HG02588 (cell line): Measurements from ENCODE around the gene CCDC197.

Source experiments
- ATAC-seq: cut with Tn5 transposase; IDR thresholded peaks from one replicate; pipeline ENCODE4 v1.9.1; 2021; ENCODE audit warnings: mild to moderate bottlenecking, moderate library complexity; ENCODE audit not compliant: unreplicated experiment

CCDC197 gene

DNA sequence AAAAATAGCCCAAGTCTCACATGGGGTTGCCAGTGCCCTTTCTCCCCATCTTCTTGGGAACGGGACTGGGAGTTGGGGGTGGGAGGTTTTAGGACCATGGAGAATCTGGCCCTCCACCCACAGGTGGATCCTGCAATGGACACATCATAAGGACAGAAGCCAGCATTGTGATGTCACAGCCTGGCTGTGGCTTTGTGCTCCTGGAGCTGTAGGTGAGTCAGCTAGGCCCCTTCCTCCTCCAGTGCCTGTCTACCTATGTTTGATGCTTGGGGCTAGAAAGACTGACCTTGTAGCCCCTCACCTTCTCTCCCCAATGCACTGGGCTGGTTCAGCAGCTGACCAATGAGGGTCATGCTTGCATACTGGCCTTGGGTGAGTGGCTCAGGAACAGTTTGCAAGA lies at the start of gene CCDC197:
CCDC197 (plus strand) TSS at position 220 of the 400 bp plus-strand sequence. CDS start 831 bp downstream, outside the sequence.
- no peak for ATAC-seq

DNA sequence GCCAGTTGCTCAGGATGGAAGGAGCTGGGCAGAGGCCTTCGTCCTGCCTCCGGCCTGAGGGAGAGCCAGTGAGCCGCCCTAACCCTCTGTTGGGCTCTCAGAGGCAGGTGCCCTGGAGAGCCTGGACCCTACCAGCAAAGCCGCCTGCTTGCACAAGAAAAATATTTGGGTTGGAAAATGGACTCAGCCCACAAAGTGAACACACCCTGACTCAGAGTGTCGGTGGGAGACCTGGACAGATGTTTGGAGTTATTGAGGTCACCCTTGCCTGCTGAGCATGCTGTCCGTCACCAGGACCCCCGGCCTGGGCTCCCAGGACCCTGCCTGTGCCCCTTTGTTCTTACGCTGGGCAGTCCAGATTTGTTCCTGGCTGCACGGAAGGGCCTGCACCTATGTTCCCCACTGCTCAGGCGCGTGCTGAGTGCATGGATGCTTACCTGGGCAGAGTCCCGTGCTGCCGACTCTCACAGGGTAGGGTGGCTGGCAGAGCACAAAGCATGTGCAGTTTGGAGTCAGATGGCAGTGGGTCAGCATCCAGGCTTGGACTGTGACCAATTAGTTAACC lies 47.5 kb upstream of the CCDC197 start:
- no peak for ATAC-seq

DNA sequence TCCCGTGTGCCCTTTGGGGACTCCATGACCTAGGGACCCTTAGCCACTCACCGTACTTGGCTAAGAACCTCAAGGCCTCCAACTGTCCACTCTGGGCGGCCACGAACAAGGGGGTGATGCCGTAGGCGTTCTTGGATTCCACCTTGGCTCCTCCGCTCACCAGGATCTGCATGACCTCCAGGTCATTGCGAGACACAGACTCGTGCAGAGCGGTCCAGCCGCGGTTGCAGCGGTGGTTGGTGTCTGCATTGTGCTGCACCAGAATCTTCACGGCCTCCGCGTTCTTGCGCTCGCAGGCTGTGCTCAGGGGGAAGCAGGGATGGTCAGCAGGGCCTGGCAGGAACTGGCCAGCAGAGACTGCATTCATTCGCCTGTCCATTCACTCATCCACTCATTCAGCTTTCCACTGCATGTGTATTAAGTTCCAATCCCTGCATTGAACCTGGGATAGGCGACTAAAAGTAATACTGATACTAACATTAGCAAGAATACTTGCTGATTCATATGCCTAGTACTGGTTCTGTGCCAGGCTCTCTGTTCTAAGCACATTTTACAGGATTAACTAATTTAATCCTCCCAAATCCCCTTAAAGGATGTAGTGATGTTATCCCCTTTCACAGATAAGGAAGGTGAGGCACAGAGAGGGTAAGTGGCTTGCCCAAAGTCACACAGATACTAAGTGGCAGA lies 46.0 kb upstream of the CCDC197 start:
- no peak for ATAC-seq

DNA sequence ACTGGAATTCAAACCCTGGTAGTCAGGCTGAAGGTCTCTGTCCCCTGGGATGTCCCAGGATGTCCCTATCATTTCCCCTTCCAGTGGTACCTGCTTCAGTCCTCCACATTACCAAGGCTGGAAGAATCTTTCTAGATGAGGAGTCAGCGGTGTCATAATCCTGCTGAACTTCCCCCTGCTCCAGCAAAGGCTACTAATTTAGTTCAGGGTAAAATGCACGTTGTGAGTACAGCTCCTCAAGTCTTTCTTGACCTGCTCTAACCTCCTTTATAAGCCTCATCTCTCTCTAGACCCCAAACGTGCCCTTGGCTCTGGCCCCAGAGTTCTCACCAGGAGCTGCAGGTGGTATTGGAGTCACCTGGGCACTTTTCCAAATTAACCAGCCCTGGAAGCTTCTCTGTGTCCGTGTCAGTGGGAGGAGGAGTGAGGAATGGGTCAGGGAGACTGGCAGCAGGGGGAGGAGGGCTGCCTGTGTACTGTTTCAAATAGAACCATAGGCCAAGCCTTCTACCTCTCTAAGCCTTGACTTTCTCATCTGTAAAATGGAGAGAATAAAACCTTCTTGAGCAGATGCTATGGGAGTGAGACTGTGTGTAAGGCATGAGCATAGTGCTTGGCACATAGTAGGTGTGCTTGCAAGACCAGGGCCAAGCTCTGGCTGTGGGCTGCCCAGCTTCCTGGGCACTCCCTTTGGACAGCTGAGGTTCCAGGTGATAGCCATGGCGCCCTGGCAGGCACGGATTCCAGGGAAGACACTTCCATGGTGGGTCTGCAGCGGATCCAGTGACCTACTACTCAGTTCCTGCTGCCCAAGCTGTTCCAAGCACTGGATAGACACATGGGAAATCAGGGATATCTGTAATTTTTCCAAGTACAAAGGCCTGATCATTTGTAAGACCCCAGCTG lies 45.2 kb upstream of the CCDC197 start:
- no peak for ATAC-seq

DNA sequence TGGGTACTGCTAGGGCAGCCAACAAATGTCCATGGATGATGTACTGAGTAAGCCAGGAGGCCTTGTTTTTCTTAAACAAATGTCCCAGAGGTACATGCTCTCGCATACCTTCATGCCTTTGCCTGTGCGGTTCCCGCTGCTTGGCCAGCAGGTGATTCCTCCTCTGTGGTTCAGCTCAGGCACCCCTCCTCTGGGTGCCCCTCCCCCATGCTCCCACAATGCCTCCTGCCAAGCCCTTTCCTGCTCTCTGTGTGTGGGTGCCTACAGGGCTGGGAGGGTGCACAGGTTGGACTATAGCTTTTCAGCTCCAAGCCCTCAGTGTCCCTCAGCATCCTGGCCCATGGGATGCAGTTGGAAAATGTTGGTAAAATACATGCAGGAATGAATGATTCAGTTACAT lies 44.3 kb upstream of the CCDC197 start:
- ATAC-seq, result no peak

DNA sequence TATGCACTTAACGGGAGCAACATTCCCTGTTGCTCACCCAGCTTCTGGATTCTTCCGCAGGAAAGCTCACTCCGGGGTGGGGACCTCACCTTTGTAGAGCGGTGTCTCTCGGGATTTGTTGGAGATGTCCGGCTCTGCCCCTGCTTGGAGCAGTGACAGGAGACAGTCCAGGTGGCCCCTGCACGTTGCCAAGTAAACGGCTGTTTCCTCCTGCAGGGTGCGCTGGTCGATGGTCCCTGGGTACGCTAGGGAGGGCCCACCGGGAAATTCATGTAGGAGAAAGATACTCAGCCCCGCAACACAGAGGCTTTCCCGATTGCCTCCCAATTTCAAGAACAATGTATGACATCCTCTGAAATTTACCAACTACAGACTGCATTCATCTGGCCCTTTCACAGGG lies 43.8 kb upstream of the CCDC197 start:
- ATAC-seq, result no peak

DNA sequence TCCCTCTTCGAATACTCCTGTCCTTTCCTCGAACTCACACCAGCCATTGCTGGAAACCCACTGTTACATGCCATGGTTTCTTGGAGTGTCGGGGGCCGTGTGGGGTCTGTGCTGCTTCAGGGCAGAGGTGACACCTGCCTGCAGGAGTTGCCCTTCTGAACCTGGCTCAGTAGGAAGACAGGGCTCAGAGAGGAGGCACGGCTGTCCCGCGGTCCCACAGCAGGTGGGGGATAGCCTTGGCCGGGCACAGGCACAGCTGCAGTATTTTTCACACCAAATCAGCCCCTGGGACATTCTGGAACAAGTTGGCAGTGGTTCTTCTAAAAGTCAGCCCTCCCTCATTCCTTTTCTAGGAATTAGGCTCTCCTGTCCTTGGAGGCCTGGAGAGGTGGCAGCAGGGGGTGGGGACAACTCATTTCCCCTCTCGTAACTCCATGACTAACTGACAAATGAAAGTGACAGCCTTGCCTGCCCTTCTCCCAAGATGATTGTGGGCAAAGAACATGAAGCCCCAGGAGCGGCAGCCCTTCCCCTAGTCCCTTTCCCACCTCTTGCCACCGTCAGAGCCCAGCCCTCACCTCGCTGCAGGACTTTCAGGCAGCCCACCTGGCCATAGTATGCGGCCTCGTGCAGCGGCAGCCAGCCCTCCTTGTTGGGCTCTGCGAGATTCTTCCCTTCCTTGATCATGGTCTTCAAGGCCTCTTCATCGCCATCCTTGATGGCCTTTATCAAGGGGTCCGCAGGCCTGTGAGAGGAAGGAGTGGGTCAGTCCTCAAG lies 43.2 kb upstream of the CCDC197 start:
- no peak for ATAC-seq

DNA sequence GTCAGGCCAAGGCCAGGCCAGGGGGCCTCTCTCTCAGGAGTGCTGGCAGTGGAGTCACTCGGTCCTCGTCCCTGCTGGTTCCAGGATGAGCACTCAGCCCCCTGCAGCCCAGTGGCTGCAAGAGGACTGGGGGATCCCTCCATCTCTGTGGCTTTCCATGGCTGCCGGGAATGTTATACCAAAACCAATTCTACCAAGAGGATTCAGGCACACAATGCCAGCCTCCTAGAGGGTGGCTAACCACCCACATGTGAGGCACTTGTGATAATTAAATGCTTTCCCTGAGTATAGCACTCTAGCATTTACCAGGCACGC lies 42.6 kb upstream of the CCDC197 start:
- no peak for ATAC-seq

DNA sequence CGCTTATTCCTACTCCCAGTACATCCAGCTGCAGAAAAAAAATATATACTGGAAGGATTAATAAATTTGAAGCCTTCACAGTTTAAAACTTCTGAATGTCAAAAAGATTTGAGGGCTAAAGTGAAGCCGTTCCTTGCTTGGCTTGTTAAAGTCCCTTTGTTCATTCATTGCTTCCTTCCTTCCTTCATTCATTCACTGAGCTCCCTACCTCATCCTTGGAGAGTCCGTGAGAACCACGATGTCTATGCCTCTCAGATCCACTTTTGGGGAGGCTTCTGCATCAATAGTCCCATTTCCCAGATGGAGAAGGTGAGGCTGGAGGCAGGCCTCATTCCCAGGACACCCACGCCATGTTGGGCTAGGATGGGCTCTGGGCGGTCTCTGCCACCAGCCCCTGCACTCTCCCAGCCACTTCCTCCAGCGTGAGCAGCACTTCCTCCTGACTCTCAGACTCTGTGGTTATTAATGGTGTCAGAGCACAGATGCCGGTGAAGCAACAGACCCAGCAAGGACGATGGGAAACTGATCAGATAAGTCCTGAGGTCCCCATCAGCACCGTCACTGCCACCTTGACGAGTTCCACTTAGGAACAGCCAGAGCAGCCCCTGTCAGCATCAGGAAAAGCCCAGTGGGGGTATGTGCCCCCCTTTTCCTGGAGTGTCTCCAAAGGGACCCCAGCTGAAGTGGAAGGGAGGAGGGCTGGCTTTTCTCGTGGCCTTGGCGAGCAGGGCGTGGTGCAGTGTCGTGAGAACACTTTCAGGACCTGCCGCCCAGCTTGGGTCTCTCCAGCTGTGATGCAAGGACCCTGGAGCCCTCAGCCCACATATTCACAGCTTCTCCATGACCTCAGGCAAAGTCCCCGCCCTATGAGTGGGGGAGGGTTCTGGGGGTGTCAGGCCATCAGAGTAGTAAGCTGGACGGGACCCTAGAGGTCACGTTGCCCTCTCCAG lies 41.9 kb upstream of the CCDC197 start:
- no peak for ATAC-seq

DNA sequence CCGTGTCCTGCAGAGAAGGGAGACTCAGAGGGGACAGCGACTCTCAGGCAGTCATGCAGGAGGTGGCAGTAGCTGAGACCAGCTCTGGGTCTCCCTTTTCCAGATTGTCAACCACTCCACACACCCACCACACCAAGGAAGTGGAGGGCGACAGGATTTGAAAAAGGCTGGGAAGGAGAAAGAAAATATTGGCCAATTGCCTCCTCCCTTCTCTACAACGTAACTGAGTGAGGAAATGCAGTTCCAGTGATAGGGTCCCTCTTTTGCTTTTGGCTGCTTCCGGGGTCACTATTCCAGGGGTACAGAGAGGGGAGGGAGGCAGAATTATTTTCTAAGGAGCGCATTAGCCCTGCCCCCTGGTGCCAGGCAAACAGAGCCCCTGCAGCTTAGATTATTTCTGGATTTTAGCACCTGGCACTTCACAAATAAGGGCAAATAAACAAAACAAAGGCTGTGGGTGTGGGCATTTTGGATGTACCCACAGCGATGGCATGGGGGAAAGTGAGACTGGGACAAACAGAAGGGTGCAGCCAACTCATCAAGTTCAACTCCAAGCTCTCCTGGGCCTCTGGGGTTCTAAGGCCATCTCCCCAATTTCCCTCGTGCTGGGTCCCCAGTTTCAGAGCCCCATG lies 41.1 kb upstream of the CCDC197 start:
- ATAC-seq, result no peak

DNA sequence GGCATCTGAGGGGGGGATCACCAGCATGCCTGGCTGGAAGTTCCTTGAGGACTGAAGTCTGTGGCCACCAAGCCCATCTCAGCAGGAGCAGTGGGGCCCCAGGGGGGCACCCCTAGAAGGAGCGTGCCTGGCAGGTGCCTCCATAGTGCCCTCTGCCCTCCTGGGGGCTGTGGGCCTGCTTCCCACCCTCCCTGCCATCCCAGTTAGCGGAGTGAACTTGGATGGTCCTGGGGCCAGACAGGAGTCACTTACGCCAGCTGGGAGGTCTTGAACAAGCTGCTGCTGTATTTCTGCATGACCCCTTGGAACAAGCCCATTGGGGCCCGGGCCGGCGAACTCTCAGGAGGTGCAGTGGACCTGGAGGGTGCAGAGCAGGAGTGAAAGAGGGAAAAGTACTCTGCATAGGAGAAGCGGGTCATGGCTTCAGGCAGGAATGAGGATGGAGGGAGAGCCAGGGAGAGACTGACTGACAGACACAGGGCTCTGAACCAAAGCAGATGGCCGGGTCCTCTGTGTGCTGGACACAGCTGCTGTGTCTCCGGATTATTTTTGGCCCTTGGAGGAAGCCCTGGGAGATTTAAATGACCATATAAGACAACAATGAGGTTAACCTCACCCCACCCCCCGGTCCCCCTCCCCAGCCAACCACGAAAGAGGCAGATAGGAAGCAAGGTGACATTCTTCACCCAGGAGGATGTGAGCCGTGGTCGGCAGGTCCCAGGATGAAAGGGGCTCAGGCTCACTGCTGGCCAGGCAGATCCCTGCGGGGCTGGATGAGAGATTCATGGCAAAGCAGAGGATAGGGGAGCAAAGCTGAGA lies 40.4 kb upstream of the CCDC197 start:
- no peak for ATAC-seq

DNA sequence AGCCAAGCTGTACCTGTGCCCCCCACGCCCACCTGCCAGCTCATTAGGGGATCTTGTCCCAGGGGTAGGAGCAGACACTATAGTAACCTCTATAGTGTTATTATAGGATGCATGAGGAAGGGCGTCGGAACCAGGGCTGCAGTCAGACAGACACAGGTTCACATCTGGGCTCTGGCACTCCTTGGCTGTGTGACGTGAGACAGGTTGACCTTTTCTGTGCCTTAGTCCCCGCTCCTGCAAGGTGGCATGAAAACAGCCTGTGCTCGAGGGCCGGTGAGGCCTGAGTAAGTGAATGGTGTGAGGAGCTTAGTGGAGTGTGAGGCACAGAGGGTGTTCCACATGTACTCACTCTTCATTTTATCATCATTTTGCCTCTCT lies 39.8 kb upstream of the CCDC197 start:
- ATAC-seq, result no peak

DNA sequence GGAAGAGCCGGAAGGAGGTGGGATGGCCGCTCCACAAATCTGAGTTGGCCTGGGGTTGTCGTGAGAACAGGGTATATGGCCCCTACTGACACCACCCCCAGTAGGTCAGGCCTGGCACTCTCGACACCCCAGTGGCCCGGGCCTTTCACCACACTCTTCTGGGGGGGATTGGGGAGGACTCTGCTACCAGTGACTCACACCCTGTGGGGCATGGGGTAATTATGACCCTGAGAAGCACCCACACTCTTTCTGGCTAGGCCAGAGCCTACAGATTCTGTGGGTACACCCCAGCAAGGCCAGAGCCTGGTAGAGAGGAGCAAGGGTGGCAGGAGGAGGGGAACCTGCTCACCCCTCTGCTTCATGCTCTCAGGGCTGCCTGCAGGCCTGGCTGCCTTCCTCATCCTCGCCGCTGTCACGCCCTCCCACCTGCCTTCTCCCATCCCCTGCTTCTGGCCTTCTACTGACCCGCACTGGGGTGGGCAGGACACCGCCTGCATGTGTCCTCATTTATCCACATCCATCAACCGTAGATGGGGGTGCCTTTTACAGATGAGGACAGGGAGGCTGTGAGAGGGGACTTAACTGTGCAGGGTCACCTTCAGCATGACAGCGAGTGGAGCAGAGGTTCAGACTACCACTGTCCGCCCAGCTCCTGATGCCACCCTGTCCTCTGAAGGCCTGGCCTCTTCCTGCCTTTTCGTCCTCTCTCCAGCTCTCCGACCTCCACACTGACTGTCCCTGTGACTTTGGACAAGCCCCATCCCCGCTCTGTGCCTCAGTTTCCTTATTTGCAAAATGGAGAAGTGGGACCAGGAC lies 39.1 kb upstream of the CCDC197 start:
- ATAC-seq, result no peak

DNA sequence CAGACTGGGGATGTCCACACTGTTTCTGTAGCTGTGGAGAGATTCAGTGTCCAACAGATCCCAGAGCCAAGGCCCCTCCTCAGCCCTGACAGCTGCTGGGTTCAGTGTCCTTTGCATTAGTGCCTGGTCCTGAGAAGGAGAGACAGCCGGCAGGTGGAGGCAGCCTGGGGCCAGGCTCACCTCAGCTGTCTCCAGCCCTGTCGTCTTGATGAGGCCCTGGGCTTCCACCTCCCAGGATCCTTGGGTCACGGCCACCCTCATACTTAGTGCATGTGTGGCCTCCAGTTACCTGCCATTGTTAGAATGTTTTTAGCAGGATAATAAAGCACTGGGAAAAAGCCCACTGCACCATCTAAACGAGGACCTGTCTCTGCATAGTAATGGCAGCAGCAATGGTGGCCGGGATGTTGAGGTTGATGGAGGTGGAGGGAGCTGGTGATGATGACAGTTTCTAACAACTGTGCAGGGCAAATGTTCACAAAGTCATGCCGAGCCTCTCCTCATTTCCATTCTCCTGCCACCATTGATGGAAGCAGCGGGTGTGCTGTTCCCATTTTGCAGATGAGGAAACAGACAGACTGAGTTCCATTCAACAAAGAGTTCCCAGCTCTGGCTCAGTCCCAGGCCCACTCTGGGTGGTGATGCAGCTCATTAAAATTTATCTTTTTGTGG lies 38.4 kb upstream of the CCDC197 start:
- no peak for ATAC-seq

DNA sequence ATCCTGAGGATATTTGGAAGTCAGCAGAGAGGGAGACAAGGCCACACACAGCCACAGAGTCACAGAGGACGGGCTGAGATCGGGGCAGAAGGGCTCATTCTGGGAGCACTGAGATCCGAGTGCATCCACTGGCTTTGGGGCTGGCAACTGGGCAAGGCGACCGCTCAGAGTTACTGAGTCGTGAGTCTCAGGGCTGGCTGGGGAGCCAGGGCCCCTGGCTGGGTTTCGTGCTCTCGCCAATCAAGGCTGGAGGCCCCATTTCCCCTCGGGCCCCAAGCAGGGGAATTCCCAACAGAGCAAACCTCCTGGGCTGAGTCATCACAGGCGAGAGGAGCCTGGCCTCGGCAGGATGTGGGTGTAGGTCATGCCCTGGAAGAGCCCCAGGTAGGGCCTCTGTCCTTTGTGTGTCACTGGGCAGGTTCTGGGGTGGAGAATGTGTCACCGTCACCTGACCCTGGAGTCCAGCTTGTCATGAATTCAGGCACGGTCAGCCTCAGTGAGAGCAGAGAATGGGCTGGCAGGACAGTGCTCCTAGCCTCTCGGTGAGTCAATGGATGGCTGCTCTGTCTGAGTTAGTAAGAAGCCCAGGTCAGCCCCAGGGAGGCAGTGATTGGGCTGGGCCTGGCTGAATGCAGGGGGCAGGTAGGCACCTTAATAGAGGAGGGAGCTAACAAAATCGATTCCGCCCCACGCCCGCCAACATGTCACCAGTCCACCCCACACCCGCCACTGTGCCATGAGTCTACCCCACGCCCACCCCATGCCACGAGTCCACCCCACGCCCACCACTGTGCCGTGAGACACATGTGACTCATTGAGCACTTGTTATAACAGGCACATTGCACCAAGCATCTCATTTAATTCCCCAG lies 37.6 kb upstream of the CCDC197 start:
- ATAC-seq, result peak; percentile 69

DNA sequence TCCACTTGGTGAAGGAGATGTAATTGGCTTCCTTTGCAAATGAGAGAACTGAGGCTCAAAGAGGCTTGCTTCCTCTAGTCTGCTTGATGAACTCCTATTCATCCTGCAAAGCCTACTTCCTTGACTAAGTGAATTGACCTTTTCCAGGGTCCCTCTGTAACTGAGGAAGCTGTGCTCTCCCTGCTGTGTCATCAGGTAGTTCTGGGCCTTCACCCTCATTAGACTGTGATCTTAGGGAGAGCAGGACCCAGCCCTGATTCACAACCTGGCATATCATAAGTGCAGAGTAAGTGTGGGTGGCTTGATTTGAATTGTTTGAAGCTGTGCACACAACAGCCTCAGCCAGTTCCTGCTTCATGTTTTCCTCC lies 37.0 kb upstream of the CCDC197 start:
- ATAC-seq, result no peak
